ENCODE measurements around the gene AHDC1. TPM values are rescaled to one million over a fixed set of nuclear protein-coding genes. Genes with fewer than 3 reads are reported as not detected.

The AHDC1 gene
- total RNA-seq, 3 donors from 2014 or later: 13.7 to 58.6 (median 18.7) TPM

GRCh38 chr1:27593678-27594563 is 10.0 kb downstream of the AHDC1 start:
- DNase-seq (no peak), ATAC-seq (no peak)
- H3K9me3 ChIP-seq: no peaks in the 10 kb centered on the region
- no peaks in the 10 kb centered on the region for H3K36me3 ChIP-seq (ENCODE audit: low read depth)
- no peak overlapping the region for H3K4me3 ChIP-seq
- TF ChIP-seq CTCF (IDR thresholded peaks at IDR 0.05): no peak
- peaks cover 15% of the 10 kb centered on the region for H3K4me1 ChIP-seq (ENCODE audit: low read depth)
- intact Hi-C loops (cut with DNase I, micrococcal nuclease): no loop called here

DNA sequence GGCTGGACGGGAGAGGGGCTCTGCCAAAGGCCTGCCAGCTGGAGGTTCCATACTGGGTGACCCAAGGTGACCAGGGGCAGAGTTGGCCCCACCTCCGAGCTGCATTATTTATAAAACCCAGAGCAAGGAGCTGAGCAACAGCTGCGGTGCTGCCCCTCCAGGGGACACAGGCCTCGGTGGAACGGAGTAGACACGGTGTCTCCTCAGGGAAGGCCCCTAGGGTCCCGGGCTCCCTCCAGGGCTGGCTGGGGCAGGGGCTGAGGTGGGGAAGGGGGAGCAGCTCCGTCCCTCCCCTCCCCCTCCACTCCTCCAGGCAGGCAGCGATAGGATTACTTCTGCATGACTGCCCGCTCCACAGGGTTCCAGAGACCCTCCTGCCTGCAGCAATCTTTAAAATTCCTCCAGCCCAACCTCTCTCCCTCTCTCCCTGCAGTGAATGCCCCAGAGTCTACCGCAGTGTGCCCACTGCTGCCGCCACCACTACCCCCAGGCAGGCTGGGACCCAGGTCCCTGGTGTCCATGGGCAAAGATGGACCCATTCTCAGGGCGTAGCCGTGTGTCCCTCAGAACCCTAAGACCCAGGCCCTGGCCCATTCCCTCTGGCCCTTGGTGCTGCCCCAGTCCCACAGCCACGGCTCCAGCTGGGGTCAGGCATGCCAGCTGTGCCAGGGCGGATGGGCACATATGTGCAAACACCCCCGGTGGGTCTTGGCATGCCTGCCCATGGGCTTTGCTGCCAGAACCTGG is 10.8 kb downstream of the AHDC1 start:
- intact Hi-C loops (cut with DNase I, micrococcal nuclease): no loop called here
- no peak for TF ChIP-seq CTCF (IDR thresholded peaks at IDR 0.05)

DNA sequence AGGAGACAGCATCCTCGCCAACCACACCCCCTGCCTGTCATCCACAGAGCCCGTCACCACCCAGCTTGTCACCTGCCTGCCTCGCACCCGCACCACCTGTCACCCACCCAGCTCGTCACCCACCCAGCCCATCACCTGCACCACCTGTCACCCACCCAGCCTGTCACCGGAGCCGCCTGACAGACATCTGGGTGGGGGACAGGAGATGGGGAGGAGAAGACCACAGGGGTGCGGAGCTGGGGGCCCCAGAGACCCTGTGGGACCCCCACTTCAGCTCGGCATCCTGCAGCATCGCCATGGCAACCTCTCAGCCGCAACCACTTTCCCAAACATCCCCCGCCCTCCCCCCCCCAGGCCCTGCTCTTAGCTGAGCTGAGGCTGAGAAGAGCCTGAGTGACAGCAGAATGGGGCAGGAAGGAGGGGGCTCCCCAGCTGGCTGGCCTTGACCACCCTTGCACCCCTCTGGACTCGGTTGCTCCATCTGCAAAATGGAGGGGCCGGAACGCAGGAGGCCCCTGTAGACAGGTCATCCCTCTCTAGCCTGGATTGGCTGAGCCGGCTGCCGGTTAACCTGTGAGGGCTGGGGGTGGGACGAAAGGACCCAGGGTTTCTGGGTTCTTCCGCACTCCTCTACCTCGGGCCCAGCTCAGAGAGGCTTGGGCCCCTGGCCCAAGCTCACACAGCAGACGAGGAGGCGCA is 11.6 kb downstream of the AHDC1 start:
- intact Hi-C loops (cut with DNase I, micrococcal nuclease): no loop called here
- no peak for TF ChIP-seq CTCF (IDR thresholded peaks at IDR 0.05)
- Histone ChIP-seq H3K36me3 (ENCODE audit: low read depth) (no peaks in the 10 kb centered on the region), H3K4me3 (no peak overlapping the region), H3K9me3 (no peaks in the 10 kb centered on the region), H3K4me1 (ENCODE audit: low read depth) (peaks cover 12% of the 10 kb centered on the region)
- ATAC-seq: no peak
- DNase-seq: no peak

More for the DNA sequence above, 10.8 kb downstream of the AHDC1 start:
- Histone ChIP-seq H3K4me3 (no peak overlapping the region), H3K4me1 (ENCODE audit: low read depth) (peaks cover 15% of the 10 kb centered on the region), H3K36me3 (ENCODE audit: low read depth) (no peaks in the 10 kb centered on the region), H3K9me3 (no peaks in the 10 kb centered on the region)
- ATAC-seq: no peak
- no peak for DNase-seq

- DNase-seq: peak in 1 of 3 donors; percentile 16
- no peak for ATAC-seq
- no peaks in the 10 kb centered on the region for H3K36me3 ChIP-seq (ENCODE audit: low read depth)
- intact Hi-C loops (cut with DNase I, micrococcal nuclease): no loop called here
- no peaks in the 10 kb centered on the region for H3K9me3 ChIP-seq
- no peak for TF ChIP-seq CTCF (IDR thresholded peaks at IDR 0.05)
- peaks cover 12% of the 10 kb centered on the region for H3K4me1 ChIP-seq (ENCODE audit: low read depth)
- H3K4me3 ChIP-seq: no peak overlapping the region
Observed at GRCh38 chr1:27591622-27592021, 12.3 kb downstream of the AHDC1 start.

- Histone ChIP-seq H3K4me1 (ENCODE audit: low read depth) (peaks cover 12% of the 10 kb centered on the region), H3K36me3 (ENCODE audit: low read depth) (no peaks in the 10 kb centered on the region), H3K4me3 (no peak overlapping the region), H3K9me3 (no peaks in the 10 kb centered on the region)
- intact Hi-C loops (cut with DNase I, micrococcal nuclease): no loop called here
- DNase-seq (peak; percentile 73 to 76 (median 75)), ATAC-seq (peak; percentile 89)
- no peak for TF ChIP-seq CTCF (IDR thresholded peaks at IDR 0.05)
Observed at GRCh38 chr1:27590917-27591508, 12.9 kb downstream of the AHDC1 start.
